WTC11 (cell line): ENCODE measurements around the gene CUL4A. TPM values are rescaled to one million over a fixed set of nuclear protein-coding genes. Genes with fewer than 3 reads are reported as not detected.

Source experiments
- ATAC-seq: fragments of 200-7000 bp; cut with Tn5 transposase; 2 replicates; pipeline ENCODE4 v1.10.0; 2021; ENCODE audit warnings: mild to moderate bottlenecking, moderate library complexity
- CTCF ChIA-PET: fragments of 300-600 bp; sonication (Branson Sonifier 250); formaldehyde crosslinking; loops from one replicate; lab custom pipeline; 2021; ENCODE audit warnings: antibody characterized with exemption; lab: Charles Lee
- POLR2A ChIA-PET: fragments of 350-600 bp; sonication (Branson Sonifier 250); formaldehyde crosslinking; loops from one replicate; lab custom pipeline; 2021; ENCODE audit warnings: antibody characterized with exemption; lab: Charles Lee
- DNase-seq: peaks from one replicate; pipeline ENCODE4 v3.0.0; 2021; ENCODE audit warnings: low spot score
- H3K27ac Mint-ChIP-seq: 2 replicates; pipeline ENCODE4 v1.8.0; 2021; ENCODE audit warnings: mixed read lengths
- H3K27me3 Mint-ChIP-seq: 2 replicates; pipeline ENCODE4 v1.8.0; 2021; ENCODE audit warnings: low read depth, mild to moderate bottlenecking, moderate library complexity, mixed read lengths
- H3K36me3 Mint-ChIP-seq: 2 replicates; pipeline ENCODE4 v1.8.0; 2021; ENCODE audit warnings: mixed read lengths
- H3K4me1 Mint-ChIP-seq: 2 replicates; pipeline ENCODE4 v1.8.0; 2022; ENCODE audit warnings: mixed read lengths
- H3K4me3 Mint-ChIP-seq: 2 replicates; pipeline ENCODE4 v1.8.0; 2021; ENCODE audit warnings: mild to moderate bottlenecking, moderate library complexity, mixed read lengths
- H3K9me3 Mint-ChIP-seq: 2 replicates; pipeline ENCODE4 v1.8.0; 2021; ENCODE audit warnings: mixed read lengths
- CREM ChIP-seq: sonication (generic); formaldehyde crosslinking; IDR thresholded peaks from 2 replicates; pipeline ENCODE4 v1.8.1; 2022; ENCODE audit warnings: mild to moderate bottlenecking, missing genetic modification reagents, moderate library complexity
- E2F4 ChIP-seq: sonication (generic); formaldehyde crosslinking; IDR thresholded peaks from 2 replicates; pipeline ENCODE4 v1.8.1; 2022; ENCODE audit warnings: low read depth, mild to moderate bottlenecking, moderate library complexity, missing genetic modification reagents, borderline replicate concordance
- EMX1 ChIP-seq: fragments of 250-450 bp; sonication (Bioruptor Pico); IDR thresholded peaks from 2 replicates; pipeline ENCODE4 v1.8.0; 2021; ENCODE audit warnings: mild to moderate bottlenecking
- ERG ChIP-seq: fragments of 250-450 bp; sonication (Bioruptor Pico); IDR thresholded peaks from 2 replicates; pipeline ENCODE4 v1.8.0; 2021; ENCODE audit warnings: mild to moderate bottlenecking
- IRF1 ChIP-seq: sonication (generic); formaldehyde crosslinking; IDR thresholded peaks from 2 replicates; pipeline ENCODE4 v1.8.0; 2023; ENCODE audit warnings: missing genetic modification reagents
- JAZF1 ChIP-seq: fragments of 250-450 bp; sonication (Bioruptor Pico); IDR thresholded peaks from 2 replicates; pipeline ENCODE4 v1.9.0; 2021; ENCODE audit warnings: moderate library complexity, mild to moderate bottlenecking, inconsistent platforms
- NFE2L1 ChIP-seq: sonication (generic); formaldehyde crosslinking; IDR thresholded peaks from 2 replicates; pipeline ENCODE4 v1.8.1; 2023; ENCODE audit warnings: missing genetic modification reagents
- NR2C2 ChIP-seq: sonication (generic); formaldehyde crosslinking; IDR thresholded peaks from 2 replicates; pipeline ENCODE4 v1.8.0; 2022; ENCODE audit warnings: mild to moderate bottlenecking, missing genetic modification reagents
- PRDM15 ChIP-seq: sonication (generic); formaldehyde crosslinking; IDR thresholded peaks from 2 replicates; pipeline ENCODE4 v1.8.0; 2022; ENCODE audit warnings: missing genetic modification reagents
- RELA ChIP-seq: sonication (generic); formaldehyde crosslinking; IDR thresholded peaks from 2 replicates; pipeline ENCODE4 v1.8.1; 2022; ENCODE audit warnings: missing genetic modification reagents, mild to moderate bottlenecking, borderline replicate concordance
- RORB ChIP-seq: fragments of 250-450 bp; sonication (Bioruptor Pico); IDR thresholded peaks from 2 replicates; pipeline ENCODE4 v1.9.0; 2021; ENCODE audit warnings: mild to moderate bottlenecking
- TEAD1 ChIP-seq: sonication (generic); formaldehyde crosslinking; IDR thresholded peaks from 2 replicates; pipeline ENCODE4 v1.8.0; 2022; ENCODE audit warnings: mild to moderate bottlenecking, missing genetic modification reagents
- TP53 ChIP-seq: sonication (generic); formaldehyde crosslinking; IDR thresholded peaks from 2 replicates; pipeline ENCODE4 v1.8.1; 2023; ENCODE audit warnings: mild to moderate bottlenecking, missing genetic modification reagents
- ZNF423 ChIP-seq: fragments of 250-450 bp; sonication (Bioruptor Pico); IDR thresholded peaks from 2 replicates; pipeline ENCODE4 v2.1.2; 2022; ENCODE audit warnings: mild to moderate bottlenecking, moderate library complexity
- ZNF512 ChIP-seq: sonication (generic); formaldehyde crosslinking; IDR thresholded peaks from 2 replicates; pipeline ENCODE4 v1.8.1; 2022; ENCODE audit warnings: missing genetic modification reagents, borderline replicate concordance
- total RNA-seq: library from RNA; stranded (reverse); gene quantifications from 3 replicates; pipeline ENCODE4 v1.2.3, GENCODE V29; 2021

The CUL4A gene
- total RNA-seq, 1 experiment from 2014 or later: 99.9 TPM

GRCh38 chr13:113179374-113180230 is 29.8 kb upstream of the CUL4A start:
- ChIA-PET POLR2A (no interaction called here), CTCF (interaction anchor here (1.5 kb wide), 1 partner anchor 150 kb away, joined by 4 read pairs; no protein-coding TSS in a partner anchor)
- no peaks in the 10 kb centered on the region for H3K9me3 Mint-ChIP-seq
- no peak for DNase-seq
- peaks cover 16% of the 10 kb centered on the region for H3K4me1 Mint-ChIP-seq
- H3K27ac Mint-ChIP-seq: peak overlapping the region; percentile 55; the same call in 1 of the 2 replicates
- no peaks in the 10 kb centered on the region for H3K27me3 Mint-ChIP-seq
- H3K4me3 Mint-ChIP-seq: no peak overlapping the region
- peak; percentile 82 for ATAC-seq
- TF ChIP-seq CREM (CRISPR knock-in tag): 0 out of 2 replicates have a peak, but pooled peaks have one; percentile 20
- no peak for TF ChIP-seq RELA (CRISPR knock-in tag)
- no peak for TF ChIP-seq RORB
- peaks cover 71% of the 10 kb centered on the region for H3K36me3 Mint-ChIP-seq

- DNase-seq (no peak), ATAC-seq (no peak)
- ChIA-PET POLR2A (no interaction called here), CTCF (no interaction called here)
- TF ChIP-seq NFE2L1 (CRISPR knock-in tag) (no peak), ZNF512 (CRISPR knock-in tag) (no peak), ZNF423 (CRISPR knock-in tag) (no peak), NR2C2 (no peak), TP53 (CRISPR knock-in tag) (no peak), E2F4 (CRISPR knock-in tag) (no peak), EMX1 (CRISPR knock-in tag) (no peak), JAZF1 (CRISPR knock-in tag) (no peak), PRDM15 (CRISPR knock-in tag) (no peak), ERG (CRISPR knock-in tag) (no peak), IRF1 (CRISPR knock-in tag) (no peak), TEAD1 (CRISPR knock-in tag) (no peak)
- no peak overlapping the region for H3K27ac Mint-ChIP-seq
- H3K36me3 Mint-ChIP-seq: peaks cover 65% of the 10 kb centered on the region
- peaks cover 16% of the 10 kb centered on the region for H3K4me1 Mint-ChIP-seq
- H3K4me3 Mint-ChIP-seq: no peak overlapping the region
- H3K9me3 Mint-ChIP-seq: no peaks in the 10 kb centered on the region
- H3K27me3 Mint-ChIP-seq: no peaks in the 10 kb centered on the region
Measured at GRCh38 chr13:113182046-113182445, 27.4 kb upstream of the CUL4A start.
